Measurements from ENCODE around the gene CANX.
"Not testable (repeated sequence)": the region's sequence is repeated elsewhere in the genome, so short reads cannot be mapped to it uniquely, and the experiment has no call there.

Gene CANX

GRCh38 chr5:179698935-179699615 lies at the start of gene CANX:
Gene CANX (plus strand): TSS chr5:179698967. CDS start chr5:179705682, 6,715 bp downstream.
- DNase-seq, result peak in 7 of 56 donors; percentile 30 to 67 (median 47)

GRCh38 chr5:179649166-179649703 lies 49.5 kb upstream of the CANX start:
- not testable (repeated sequence) for DNase-seq

GRCh38 chr5:179650245-179650644 lies 48.5 kb upstream of the CANX start:
- DNase-seq, result not testable (repeated sequence)

- DNase-seq, result not testable (repeated sequence)
Measured at GRCh38 chr5:179653135-179653534, 45.6 kb upstream of the CANX start.

GRCh38 chr5:179657302-179658178 lies 41.2 kb upstream of the CANX start:
- DNase-seq, result not testable (repeated sequence)

- DNase-seq, result peak in 6 of 56 donors; percentile 0 to 17 (median 5)
Measured at GRCh38 chr5:179658179-179658856, 40.4 kb upstream of the CANX start.

GRCh38 chr5:179661647-179662046 lies 37.1 kb upstream of the CANX start:
- DNase-seq, result not testable (repeated sequence)

GRCh38 chr5:179668391-179668790 lies 30.4 kb upstream of the CANX start:
- DNase-seq, result peak in 17 of 56 donors; percentile 1 to 40 (median 5)

- peak in 55 of 56 donors; percentile 56 to 97 (median 88) for DNase-seq
Measured at GRCh38 chr5:179678223-179679013, 20.3 kb upstream of the CANX start.

GRCh38 chr5:179679014-179679674 lies 19.6 kb upstream of the CANX start:
- peak in 49 of 56 donors; percentile 10 to 80 (median 52) for DNase-seq

- no peak for DNase-seq
Measured at GRCh38 chr5:179680014-179680779, 18.6 kb upstream of the CANX start.

GRCh38 chr5:179680780-179681401 lies 17.9 kb upstream of the CANX start, which contains the start of gene CBY3:
Gene CBY3 (minus strand): TSS chr5:179681034. CDS start chr5:179680918, 116 bp downstream.
- DNase-seq, result no peak

GRCh38 chr5:179689212-179689611 lies 9.6 kb upstream of the CANX start:
- DNase-seq, result not testable (repeated sequence)

GRCh38 chr5:179694561-179694960 lies 4.2 kb upstream of the CANX start:
- DNase-seq, result no peak

GRCh38 chr5:179696603-179697002 lies 2.2 kb upstream of the CANX start:
- no peak for DNase-seq

GRCh38 chr5:179697108-179697507 lies 1.7 kb upstream of the CANX start:
- no peak for DNase-seq

- not testable (repeated sequence) for DNase-seq
Measured at GRCh38 chr5:179697543-179697942, 1.2 kb upstream of the CANX start.

Data from nucleus accumbens (tissue), 56 donors.